NCI-H1694 treated with DMSO at 0.1 percent for 48 hours (cell line): Measurements from ENCODE around the gene RHCE.
"Not testable (repeated sequence)": the region's sequence is repeated elsewhere in the genome, so short reads cannot be mapped to it uniquely, and the experiment has no call there.

Experiments used
- DNase-seq: peaks from one replicate; lab custom pipeline; 2025; lab: John Stamatoyannopoulos, UW

The RHCE gene

GRCh38 chr1:25432749-25433388, 12.2 kb upstream of the RHCE start:
- no peak for DNase-seq

- no peak for DNase-seq
Observed at GRCh38 chr1:25431955-25432719, 11.5 kb upstream of the RHCE start.

- DNase-seq: no peak
Observed at GRCh38 chr1:25430967-25431881, 10.6 kb upstream of the RHCE start.

- DNase-seq: peak; percentile 90
Observed at GRCh38 chr1:25430073-25430966, 9.7 kb upstream of the RHCE start, which contains the start of gene MACO1. MACO1 (plus strand) TSS chr1:25430897; CDS start chr1:25431099, 202 bp downstream.

GRCh38 chr1:25428475-25429166, 8.0 kb upstream of the RHCE start:
- DNase-seq: no peak

- DNase-seq: no peak
Observed at GRCh38 chr1:25427696-25428095, 7.1 kb upstream of the RHCE start.

- no peak for DNase-seq
Observed at GRCh38 chr1:25425098-25426085, 4.8 kb upstream of the RHCE start.

GRCh38 chr1:25423206-25423605, 2.6 kb upstream of the RHCE start:
- DNase-seq: peak; percentile 40

GRCh38 chr1:25419339-25419738, 1.3 kb downstream of the RHCE start:
- not testable (repeated sequence) for DNase-seq

- not testable (repeated sequence) for DNase-seq
Observed at GRCh38 chr1:25417280-25417679, 3.3 kb downstream of the RHCE start.

GRCh38 chr1:25414578-25414977, 6.0 kb downstream of the RHCE start:
- DNase-seq: not testable (repeated sequence)

- DNase-seq: not testable (repeated sequence)
Observed at GRCh38 chr1:25414157-25414556, 6.5 kb downstream of the RHCE start.

- not testable (repeated sequence) for DNase-seq
Observed at GRCh38 chr1:25412872-25413623, 7.6 kb downstream of the RHCE start.

GRCh38 chr1:25409641-25410427, 10.8 kb downstream of the RHCE start:
- DNase-seq: not testable (repeated sequence)

GRCh38 chr1:25405731-25406305, 14.8 kb downstream of the RHCE start:
- DNase-seq: not testable (repeated sequence)

GRCh38 chr1:25402947-25403803, 17.4 kb downstream of the RHCE start:
- not testable (repeated sequence) for DNase-seq
